Measurements from ENCODE around the gene PACS1.

The PACS1 gene

DNA sequence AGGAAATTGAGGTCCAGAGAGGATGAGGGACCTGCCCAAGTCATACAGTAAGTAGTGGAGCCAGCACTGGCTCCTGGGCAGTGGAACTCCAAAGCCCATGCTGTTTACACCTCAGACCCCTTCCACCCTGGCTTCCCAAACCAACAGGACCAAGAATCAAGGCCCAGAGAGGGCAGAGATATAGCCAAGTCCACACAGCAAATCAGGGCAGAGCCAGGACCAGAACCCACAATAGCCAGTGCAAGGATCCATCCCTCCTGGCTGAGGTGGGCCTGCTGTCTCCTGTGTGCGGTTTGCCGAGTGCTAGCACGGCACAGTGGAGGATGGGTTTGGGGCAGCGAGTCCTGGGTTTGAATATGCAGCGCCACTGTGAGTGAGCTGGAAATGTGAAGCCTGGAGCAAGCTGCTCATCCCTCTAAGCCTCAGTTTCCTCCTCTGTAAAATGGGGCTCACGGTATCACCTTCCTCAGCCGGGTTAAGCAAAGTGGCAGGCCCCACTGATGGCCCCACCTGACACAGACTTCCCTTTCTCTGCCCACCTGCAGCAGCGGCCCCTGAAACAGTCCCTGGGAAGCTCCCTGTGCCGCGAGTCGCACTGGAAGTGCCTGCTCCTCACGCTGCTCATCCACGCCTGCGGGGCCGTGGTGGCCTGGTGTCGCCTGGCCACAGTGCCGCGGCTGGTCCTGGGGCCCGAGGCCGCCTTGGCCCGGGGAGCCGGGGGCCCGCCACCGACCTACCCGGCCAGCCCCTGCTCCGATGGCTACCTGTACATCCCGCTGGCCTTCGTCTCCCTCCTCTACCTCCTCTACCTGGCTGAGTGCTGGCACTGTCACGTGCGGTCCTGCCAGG lies 223.9 kb downstream of the PACS1 start:
- CTCF ChIA-PET, result interaction anchor here (1.3 to 1.6 kb wide), 2 partner anchors 12 to 17 kb away, joined by 3 to 4 read pairs; no protein-coding TSS in a partner anchor
- TF ChIP-seq CTCF (IDR thresholded peaks at IDR 0.05; ENCODE audit: insufficient read depth, low read length, missing control alignments), result no peak
- no peak overlapping the region for H3K4me3 ChIP-seq (ENCODE audit: low read depth, low read length)
- POLR2A ChIA-PET, result no interaction called here
- DNase-seq (ENCODE audit: low read depth, low spot score), result no peak
